Activated CD8-positive, alpha-beta memory T cell treated with anti-CD3 and anti-CD28 coated beads, Interleukin-2, amount 50 U/mL, for 1 hour (primary cell): ENCODE data around the gene DPEP2NB.
"Not testable (repeated sequence)": the region's sequence is repeated elsewhere in the genome, so short reads cannot be mapped to it uniquely, and the experiment has no call there.

Experiments used
- DNase-seq: peaks from one replicate; pipeline ENCODE4 v3.0.0-alpha.2; 2020; ENCODE audit errors: extremely low read depth

DPEP2NB gene

GRCh38 chr16:67982011-67982696, 33.6 kb downstream of the DPEP2NB start:
- no peak for DNase-seq

GRCh38 chr16:67979955-67980678, 35.6 kb downstream of the DPEP2NB start, which contains the start of gene DPEP3:
Gene DPEP3, minus strand, starts transcription at chr16:67980499. Its CDS starts 119 bp downstream, at chr16:67980380.
- no peak for DNase-seq

GRCh38 chr16:67977469-67978227, 38.1 kb downstream of the DPEP2NB start:
- no peak for DNase-seq

GRCh38 chr16:67977005-67977404, 38.7 kb downstream of the DPEP2NB start:
- no peak for DNase-seq

- DNase-seq: no peak
Measured at GRCh38 chr16:67976205-67976604, 39.5 kb downstream of the DPEP2NB start.

- DNase-seq: no peak
Measured at GRCh38 chr16:67975321-67976105, 40.2 kb downstream of the DPEP2NB start.

GRCh38 chr16:67972285-67972684, 43.4 kb downstream of the DPEP2NB start:
- not testable (repeated sequence) for DNase-seq

GRCh38 chr16:67971111-67971510, 44.6 kb downstream of the DPEP2NB start:
- DNase-seq: no peak

GRCh38 chr16:67969254-67970039, 46.3 kb downstream of the DPEP2NB start:
- no peak for DNase-seq

- DNase-seq: peak; percentile 54
Measured at GRCh38 chr16:67968400-67969253, 47.1 kb downstream of the DPEP2NB start, which contains the start of gene SLC12A4. Gene SLC12A4, minus strand, starts transcription at chr16:67968637. Its CDS starts 84 bp downstream, at chr16:67968553.

- DNase-seq: no peak
Measured at GRCh38 chr16:67967958-67968399, 47.7 kb downstream of the DPEP2NB start.

GRCh38 chr16:67967183-67967957, 48.3 kb downstream of the DPEP2NB start:
- DNase-seq: no peak

- no peak for DNase-seq
Measured at GRCh38 chr16:67966549-67967182, 49.0 kb downstream of the DPEP2NB start.

GRCh38 chr16:67965668-67966548, 49.8 kb downstream of the DPEP2NB start:
- no peak for DNase-seq

GRCh38 chr16:67964477-67965131, 51.1 kb downstream of the DPEP2NB start:
- DNase-seq: no peak

GRCh38 chr16:67963662-67964321, 51.9 kb downstream of the DPEP2NB start:
- DNase-seq: no peak
